IPS-NIHi7 (cell line): ENCODE results near the gene CTNS.

Experiments
- DNase-seq: peaks from one replicate; pipeline ENCODE4 v3.0.0; 2012; ENCODE audit warnings: mixed read lengths; ENCODE audit errors: extremely low spot score

Gene CTNS

GRCh38 chr17:3622977-3623594 lies 13.5 kb upstream of the CTNS start:
- DNase-seq: no peak

DNA sequence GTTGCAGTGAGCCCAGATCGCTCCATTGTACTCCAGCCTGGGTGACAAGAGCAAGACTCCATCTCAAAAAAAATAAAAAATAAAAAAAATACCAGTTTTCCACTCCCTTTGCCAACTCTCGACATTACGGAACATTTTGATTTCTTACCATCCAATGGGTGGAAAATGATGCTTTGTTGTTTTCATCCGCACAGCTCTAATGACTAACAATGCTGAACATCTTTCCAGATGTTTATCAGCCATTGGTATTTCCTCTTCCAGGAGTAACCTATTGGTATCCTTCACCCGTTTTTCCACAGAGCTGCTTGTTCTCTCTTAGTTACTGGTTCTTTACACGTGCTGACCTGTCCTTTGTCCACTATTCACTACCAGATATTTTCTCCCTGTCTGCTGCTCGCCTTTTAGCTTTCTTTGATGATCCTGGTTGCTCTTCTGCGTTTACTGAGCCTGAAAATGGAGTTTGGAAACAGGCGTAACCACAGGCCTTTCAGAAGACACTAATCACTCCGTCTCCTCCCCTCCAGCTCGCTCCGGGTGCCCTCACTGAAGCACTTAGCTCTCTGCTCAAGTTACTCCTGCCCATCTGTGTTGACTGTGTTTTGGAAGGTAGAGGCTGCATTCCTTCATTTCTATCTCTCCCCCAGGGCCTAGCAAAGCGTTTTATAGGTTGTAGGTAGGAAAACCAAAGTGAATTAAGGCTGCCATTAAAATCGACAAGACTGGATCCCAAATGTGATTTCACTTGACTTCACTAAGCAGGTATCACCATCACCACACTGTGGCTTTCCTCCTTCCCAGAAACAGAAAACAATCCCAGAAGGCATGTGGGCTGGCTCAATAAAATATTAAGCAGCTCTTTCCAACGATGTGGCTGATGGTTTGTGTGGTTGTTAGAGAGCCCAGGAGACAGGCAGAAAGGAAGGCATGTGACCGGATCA lies 9.5 kb upstream of the CTNS start:
- DNase-seq: no peak

- no peak for DNase-seq
Observed at GRCh38 chr17:3627769-3628167, 8.8 kb upstream of the CTNS start.

DNA sequence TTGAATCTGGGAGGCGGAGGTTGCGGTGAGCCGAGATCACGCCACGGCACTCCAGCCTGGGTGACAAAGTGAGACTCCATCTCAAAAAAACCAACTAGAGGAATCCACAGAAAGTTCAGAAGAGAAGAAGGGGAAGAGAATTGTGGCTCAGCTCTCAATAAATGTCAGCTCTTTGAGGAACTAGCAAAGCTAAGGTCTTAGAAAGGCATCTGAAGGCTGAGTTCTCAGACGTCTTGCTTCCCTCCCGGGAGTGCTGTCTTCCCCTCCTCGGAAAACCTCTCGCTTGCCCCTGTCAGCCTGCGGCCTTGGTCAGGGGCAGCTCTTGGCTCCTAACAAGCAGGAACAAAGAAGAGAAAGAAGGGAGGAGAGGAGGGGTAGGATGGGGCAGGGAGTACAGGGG lies 5.8 kb upstream of the CTNS start:
- DNase-seq: no peak

DNA sequence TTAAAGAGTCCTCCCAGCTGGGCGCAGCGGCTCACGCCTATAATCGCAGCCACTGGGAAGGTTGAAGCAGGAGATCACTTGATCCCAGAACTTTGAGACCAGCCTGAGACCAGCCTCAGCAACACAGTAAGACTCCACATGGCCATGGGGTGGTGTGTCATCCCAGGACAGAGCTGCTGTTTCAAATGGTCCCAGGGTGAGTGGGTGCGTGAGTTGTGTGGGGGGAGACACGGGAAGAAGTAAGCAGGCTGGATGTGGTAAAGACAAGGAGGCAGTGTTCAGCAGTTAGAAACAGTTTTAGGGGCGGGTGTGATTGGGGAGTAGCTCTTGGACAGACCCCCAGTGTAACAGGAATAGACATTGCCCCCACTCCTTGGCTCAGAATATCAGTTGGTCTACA lies 4.3 kb upstream of the CTNS start:
- DNase-seq: no peak

DNA sequence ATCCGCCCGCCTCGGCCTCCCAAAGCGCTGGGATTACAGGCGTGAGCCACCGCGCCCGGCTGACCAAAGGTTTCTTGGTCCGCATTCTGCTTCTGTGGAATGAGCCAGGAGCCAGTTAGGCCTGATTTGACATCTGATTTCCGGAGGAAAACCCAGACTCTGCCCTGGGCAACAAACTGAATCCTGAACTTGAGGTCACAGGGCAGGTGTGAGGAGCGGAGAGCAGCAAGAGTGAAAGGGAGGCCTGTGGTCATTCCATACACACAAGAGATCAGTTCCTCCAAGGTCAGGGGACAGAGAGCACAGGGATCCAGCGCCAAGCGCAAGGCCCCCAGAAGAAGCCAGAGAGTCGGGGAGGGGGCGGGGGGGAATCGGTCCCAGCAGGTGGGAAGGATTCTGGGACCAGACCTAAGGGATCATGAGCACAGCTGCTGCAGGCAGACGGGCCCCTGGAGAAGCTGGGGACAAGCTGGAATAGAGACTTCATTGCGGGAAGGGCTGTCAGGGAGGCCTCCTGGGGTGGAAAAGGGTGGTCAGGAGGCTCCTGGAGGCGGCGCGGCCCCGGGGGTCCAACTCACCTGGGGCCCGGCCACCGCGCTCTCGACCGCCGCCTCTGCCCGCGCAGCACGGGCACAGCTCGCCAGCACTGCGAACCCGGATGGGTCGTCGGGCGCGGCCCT lies 946 bp upstream of the CTNS start:
- DNase-seq: no peak

- DNase-seq: no peak
Observed at GRCh38 chr17:3636908-3637373, 381 bp downstream of the CTNS start.

DNA sequence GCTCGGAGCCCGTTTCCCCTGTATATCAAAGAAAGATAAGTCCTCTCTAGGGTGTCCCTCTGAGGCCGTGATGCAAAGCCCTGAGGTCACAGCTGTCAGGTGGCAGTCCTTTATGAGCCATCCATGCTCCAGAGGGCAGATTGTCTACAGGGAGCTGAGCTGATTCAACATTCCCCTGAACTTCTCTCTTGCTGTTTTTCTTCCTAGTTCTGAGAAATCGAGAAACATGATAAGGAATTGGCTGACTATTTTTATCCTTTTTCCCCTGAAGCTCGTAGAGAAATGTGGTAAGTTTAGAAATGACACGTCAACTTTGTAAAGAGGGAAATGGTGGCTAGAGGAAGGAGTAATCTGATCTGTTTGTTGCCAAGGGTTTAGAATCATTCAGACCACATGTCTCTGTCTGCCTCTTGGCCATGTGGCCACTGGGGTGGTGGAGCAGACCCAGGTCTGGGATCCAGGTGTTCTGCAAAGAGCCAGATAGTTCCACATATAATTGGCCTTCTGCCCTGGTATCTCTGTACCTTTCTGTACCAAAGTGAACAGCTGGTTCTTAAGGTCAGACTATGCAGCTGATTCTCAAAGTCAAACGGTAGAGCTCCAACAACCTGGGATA lies 3.5 kb downstream of the CTNS start:
- no peak for DNase-seq

DNA sequence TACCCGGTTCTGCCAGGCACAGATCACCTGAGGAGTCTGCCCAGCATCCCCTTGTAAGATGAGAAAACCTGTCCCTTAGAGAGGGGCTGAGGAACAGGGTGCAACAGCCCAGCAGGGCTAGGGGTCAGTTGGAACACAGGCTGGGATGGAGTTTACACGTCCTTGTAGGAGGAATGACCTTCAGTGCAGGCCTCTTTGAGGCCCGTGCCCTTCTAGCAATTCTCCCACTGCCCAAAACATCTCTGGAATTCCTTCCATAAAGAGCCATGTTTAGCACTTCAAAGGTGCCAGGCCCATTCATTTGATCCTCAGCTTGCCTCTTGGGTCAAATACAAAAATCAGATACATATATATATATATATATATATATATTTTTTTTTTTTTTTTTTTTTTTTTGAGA lies 4.5 kb downstream of the CTNS start:
- no peak for DNase-seq

DNA sequence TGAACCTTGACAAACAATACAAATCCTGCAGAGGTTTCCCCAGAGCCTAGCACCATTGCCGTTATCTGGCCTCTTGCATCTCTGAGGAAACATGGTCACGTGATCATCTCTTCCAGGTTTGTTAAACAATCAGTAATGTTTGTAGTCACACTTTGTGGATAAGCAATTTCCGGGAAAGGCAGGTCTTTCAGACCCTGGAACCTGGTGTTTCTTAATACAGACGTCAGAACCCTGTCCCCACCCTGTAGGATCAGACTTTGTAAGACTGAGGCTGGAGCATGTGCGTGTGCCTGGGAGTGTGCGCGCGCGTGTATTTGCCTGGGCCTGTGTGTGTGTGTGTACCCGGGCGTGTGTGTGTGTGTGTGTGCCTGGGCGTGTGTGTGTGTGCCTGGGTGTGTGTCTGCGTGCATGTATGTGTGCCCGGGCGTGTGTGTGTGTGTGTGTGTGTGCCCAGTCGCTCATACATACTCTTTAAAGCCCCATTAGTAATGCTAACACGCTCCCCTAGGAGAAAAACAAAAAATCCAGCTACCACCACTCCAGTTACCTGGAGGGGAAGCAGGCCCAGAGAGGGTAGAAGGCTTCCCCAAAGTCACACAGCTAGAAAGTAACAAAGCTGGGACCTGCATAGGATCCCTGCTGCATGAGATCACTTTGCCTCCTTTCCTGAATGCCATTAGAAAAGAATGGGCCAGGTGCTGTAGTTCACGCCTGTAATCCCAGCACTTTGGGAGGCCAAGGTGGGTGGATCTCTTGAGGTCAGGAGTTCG lies 5.3 kb downstream of the CTNS start:
- no peak for DNase-seq

DNA sequence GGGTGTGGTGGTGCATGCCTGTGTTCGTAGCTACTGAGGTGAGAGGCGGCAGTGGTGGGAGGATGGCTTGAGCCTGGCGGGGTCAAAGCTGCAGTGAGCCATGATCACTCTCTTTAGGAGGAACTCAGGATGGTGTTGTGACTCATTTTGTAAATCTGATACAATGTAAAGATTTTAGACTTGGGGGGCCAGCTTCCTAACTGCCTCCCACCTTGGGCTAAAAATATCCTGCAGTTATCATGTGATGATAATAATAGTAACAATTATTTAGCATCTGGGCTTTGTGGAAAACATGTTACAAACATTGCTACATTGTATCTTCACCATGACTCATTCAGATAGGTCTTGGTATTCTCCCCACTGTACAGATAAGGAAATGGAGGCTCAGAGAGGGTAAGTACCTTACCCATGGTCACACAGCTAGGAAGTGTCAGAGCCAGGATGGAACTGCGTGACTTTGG lies 7.4 kb downstream of the CTNS start:
- no peak for DNase-seq

DNA sequence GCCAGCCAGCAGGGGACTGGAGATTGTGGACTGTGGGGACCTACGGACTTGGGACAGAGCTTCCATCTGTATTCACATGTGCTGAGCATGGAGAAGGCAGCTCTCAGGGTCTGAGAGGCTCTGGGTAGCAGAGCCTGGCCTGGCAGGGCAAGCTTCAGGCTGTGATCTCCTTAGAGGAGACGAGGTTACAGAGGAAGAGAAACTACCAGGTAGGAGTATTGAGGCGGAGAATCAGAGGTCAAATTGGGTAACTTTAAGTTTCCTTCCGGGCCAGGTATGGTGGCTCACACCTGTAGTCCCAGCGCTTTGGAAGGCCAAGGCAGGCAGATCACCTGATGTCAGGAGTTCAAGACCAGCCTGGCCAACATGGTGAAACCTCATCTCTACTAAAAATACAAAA lies 8.8 kb downstream of the CTNS start:
- DNase-seq: no peak

- DNase-seq: no peak
Observed at GRCh38 chr17:3647251-3647650, 10.7 kb downstream of the CTNS start.

DNA sequence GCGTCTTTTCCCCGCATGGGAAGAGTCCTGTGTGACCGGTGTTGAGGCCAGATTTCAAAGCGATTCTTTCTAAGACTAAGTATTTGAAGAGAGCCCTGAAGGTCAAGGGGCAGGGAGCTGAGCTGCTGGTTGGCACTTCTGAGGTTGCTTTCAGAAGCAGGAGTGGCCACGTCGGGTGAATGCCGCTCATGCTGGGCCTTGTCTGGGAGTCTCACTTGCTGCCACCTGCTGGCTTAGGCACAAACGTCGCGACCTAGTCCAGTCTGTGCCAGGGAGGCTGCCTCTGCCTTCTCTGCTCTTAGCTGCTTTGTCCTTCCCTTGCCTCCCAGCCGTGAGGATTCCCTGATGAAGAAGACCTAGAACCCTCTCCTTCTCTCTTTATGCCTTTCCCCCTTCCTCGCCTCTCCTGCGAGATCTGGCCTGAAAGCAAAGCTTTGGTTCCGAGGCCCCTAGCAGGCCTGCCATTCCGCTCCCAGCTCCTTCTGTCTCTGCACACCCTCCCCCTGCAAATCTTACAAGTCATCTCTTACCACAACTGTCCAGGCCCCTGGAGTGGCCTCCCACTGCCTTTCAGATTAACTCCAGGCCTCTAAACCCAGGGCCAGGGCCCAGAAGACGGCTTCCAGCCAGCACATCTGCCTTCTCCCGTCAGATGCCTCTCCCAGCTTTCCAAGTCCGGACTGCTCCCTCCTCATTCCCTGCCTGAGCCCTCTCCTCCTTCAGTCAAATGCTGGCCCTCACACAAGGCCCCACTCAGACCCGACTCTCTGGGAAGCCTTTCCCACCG lies 11.4 kb downstream of the CTNS start:
- peak; percentile 69 for DNase-seq

- no peak for DNase-seq
Observed at GRCh38 chr17:3655766-3656165, 19.2 kb downstream of the CTNS start.

GRCh38 chr17:3656353-3656752 lies 19.8 kb downstream of the CTNS start:
- DNase-seq: no peak

DNA sequence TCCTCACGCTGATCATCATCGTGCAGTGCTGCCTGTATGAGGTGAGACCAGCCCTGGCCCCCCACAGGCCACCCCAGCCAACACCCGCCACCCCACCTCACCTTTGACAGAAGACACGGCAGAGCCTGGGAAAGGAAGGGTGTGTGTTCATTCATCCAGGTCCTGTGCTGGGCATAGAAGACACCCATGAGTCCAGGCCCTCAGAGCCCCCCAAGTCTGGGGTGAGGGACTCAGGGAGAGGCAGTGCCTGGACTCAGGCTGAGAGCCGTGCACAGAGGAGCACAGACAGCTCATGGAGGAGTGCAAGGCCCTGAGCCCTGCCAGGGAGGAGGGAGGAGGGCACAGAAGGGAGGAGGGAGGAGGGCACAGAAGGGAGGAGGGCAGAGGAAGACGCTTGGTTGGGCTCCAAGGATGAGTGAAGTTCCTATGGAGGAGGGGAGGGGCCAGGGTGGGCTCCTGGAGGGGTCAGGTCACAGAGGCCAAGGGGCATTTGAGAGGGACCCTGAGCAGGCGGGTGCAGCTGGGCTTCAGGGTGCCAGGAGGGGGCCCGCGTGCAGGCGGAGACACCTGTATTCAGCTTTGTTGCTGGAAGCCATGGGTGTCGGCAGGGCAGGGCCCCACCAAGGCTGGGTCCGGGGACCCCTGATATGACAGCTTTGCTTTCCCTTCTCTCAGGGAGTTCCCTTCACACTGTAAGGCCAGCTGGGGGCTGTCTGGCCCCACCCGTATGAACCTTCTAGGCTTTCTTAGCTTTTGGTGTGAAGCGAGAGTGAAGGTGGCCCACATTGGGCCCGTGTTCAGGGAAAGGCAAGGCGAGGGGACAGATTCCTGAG lies 20.4 kb downstream of the CTNS start:
- DNase-seq: no peak

DNA sequence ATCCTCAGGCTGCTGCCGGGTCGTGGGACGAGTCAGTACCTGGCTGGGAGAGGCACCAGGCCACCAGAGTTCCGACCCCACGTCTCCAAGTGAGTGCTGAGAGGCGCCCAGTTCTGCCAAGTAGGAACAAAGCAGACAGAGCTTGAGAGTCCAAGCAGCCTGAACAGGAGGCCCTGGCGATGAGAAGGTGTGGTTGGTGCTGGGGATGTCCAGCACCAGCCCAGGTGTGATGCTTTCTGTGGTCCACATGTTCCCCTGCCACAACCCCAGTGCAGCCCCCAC lies 21.0 kb downstream of the CTNS start:
- DNase-seq: no peak

DNA sequence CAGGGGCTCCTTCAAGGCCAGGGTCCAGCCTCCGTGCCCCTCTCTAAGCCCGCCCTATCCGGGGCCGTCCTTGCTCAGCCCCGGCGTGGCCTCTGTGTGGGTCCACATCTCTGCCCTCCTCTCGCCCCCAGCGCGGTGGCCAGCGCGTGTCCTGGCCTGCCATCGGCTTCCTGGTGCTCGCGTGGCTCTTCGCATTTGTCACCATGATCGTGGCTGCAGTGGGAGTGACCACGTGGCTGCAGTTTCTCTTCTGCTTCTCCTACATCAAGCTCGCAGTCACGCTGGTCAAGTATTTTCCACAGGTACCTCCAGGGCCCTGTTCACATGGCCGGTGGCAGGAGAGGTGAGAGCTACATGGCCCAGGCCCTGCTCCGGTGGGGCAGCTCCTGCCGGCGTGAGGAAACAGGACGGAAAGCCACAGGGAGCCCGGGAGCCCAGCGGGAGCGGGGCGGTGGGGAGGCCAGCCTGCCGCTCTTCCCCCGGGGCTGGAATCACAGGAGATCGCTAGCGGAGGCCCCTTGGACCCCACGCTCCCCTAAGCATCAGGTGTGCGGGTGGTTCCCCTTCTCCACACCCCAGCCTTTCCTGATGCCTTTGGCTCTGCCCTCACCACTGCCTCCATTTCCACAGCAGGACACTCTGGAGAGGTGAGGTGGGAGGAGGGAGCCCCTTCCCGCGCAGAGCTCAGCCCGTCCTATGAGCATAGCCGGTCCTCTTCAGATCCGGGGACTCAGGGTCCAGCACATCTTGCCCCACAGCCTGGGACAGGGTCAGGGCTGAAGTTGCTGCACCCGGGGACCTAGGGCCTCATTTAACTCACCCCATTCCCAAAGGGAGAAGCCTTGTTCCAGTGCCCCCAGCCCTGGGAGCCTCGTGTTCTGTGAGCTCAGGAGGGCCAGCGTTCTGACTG lies 21.6 kb downstream of the CTNS start:
- no peak for DNase-seq
